HG03571 (cell line): Measurements from ENCODE around the gene JUND.
"Not testable (repeated sequence)": the region's sequence is repeated elsewhere in the genome, so short reads cannot be mapped to it uniquely, and the experiment has no call there.

ENCODE experiments used
- ATAC-seq: cut with Tn5 transposase; IDR thresholded peaks from one replicate; pipeline ENCODE4 v1.9.1; 2021; ENCODE audit not compliant: unreplicated experiment

Gene JUND

GRCh38 chr19:18281082-18282020 lies at the start of gene JUND:
Gene JUND (minus strand): TSS chr19:18281622. CDS start chr19:18281484, 138 bp downstream.
- ATAC-seq = peak; percentile 59

- no peak for ATAC-seq
Measured at GRCh38 chr19:18330868-18331267, 49.4 kb upstream of the JUND start.

- ATAC-seq = no peak
Measured at GRCh38 chr19:18329035-18329376, 47.6 kb upstream of the JUND start.

GRCh38 chr19:18328340-18329034 lies 47.1 kb upstream of the JUND start:
- peak; percentile 77 for ATAC-seq

- ATAC-seq = no peak
Measured at GRCh38 chr19:18326772-18327171, 45.4 kb upstream of the JUND start.

- ATAC-seq = not testable (repeated sequence)
Measured at GRCh38 chr19:18324373-18324731, 42.9 kb upstream of the JUND start.

- peak; percentile 87 for ATAC-seq
Measured at GRCh38 chr19:18322759-18323460, 41.5 kb upstream of the JUND start, which contains the start of gene LSM4. Gene LSM4 (minus strand): TSS chr19:18323076. CDS start chr19:18323020, 56 bp downstream.

GRCh38 chr19:18322318-18322758 lies 40.9 kb upstream of the JUND start:
- ATAC-seq = no peak

- ATAC-seq = no peak
Measured at GRCh38 chr19:18321734-18322102, 40.3 kb upstream of the JUND start.

- no peak for ATAC-seq
Measured at GRCh38 chr19:18320865-18321733, 39.7 kb upstream of the JUND start.

GRCh38 chr19:18319591-18320135 lies 38.2 kb upstream of the JUND start:
- no peak for ATAC-seq

GRCh38 chr19:18317961-18318800 lies 36.8 kb upstream of the JUND start:
- ATAC-seq = no peak

GRCh38 chr19:18313398-18313797 lies 32.0 kb upstream of the JUND start:
- ATAC-seq = no peak

GRCh38 chr19:18312092-18312534 lies 30.7 kb upstream of the JUND start:
- ATAC-seq = no peak

GRCh38 chr19:18311502-18312091 lies 30.2 kb upstream of the JUND start:
- ATAC-seq = no peak

- no peak for ATAC-seq
Measured at GRCh38 chr19:18310966-18311365, 29.5 kb upstream of the JUND start.

- no peak for ATAC-seq
Measured at GRCh38 chr19:18310118-18310909, 28.9 kb upstream of the JUND start.

GRCh38 chr19:18309525-18310064 lies 28.2 kb upstream of the JUND start:
- no peak for ATAC-seq
